Inferior parietal cortex (tissue), 1 donor: ENCODE results near the gene ANTKMT.
"Not testable (repeated sequence)": the region's sequence is repeated elsewhere in the genome, so short reads cannot be mapped to it uniquely, and the experiment has no call there.

Experiments
- DNase-seq: peaks from one replicate; pipeline ENCODE4 v3.0.0-alpha.2; 2016; ENCODE audit errors: extremely low spot score

ANTKMT gene

DNA sequence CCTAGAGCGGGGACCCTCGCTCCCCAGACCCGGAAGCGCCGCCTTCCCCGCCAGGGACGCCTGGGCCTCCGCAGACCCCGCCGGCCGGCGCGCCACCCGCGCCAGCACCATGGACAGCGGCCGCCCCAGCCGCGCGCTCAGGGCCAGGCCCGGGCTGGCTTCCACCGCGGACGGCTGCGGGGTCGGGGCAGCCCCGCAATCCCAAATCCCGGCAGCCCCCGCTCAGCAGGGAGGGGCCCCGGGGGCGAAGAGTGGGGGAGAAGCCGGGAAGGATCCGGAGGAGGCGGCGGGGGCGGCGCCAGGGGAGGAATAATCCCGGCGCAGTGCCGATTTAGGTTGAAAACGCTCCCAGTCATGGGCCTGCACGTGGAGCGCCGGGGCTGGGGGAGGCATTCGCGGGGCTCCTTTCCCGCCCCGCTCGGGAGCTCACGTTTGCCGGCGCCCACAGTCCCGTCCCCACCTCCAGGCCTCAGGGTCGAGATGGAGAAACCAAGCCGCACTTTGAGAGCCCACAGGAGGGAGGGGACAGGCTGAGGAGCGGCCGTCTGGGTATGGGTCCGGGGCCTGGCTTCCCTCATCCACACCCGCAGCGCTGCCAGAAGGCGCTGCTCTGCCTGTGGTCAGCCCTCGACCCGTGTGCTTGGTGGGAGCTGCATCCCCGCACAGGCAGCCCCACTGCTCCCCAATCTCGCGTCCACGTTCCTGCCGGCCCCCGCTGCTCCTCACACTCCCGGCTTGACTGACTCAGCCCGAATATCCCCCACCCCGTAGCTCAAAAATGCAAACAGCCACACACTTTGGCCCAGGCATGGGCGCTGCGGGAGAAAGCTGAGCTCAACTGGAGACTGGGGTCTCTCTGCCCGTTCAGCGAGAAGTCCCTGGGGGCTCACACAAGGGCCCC, 20.0 kb upstream of the ANTKMT start:
- no peak for DNase-seq

DNA sequence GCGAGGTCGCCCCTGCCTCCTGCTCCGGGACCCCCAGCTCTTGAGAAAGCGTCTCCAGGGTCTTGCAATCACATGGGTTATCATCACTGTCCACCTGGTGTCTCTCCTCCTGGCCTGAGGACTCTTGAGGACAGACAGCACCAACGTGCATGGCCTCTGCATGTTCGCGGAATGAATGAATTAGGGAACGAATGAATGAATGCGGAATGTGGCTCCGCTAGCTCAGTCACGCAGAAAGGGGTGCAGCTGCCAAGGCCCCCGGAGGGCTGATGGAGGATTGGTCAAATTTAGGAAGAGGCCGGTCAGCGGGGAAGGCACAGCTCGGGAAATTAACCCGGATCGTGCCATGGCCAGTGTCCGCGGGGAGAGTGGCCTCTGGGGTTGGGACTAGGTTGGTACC, 18.6 kb upstream of the ANTKMT start:
- no peak for DNase-seq

DNA sequence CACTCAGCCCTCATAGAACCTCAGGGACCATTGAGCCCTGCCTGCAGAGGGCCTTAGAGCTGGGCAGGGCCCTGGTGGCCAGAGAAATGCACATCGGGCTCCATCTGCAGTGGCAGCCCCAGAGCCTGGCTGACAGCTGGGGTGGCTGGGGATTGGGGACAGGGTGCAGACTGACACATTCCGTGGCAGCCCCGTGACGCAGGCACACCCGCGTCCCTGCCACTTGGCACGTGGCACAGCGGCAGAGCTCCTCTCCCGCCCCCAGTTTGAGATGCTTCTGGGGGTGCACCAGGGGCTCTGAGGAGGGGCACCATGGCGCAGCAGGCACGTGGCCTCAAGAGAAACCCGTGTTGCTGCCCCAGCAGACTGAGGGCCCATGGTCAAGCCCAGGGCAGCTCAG, 17.5 kb upstream of the ANTKMT start:
- no peak for DNase-seq

DNA sequence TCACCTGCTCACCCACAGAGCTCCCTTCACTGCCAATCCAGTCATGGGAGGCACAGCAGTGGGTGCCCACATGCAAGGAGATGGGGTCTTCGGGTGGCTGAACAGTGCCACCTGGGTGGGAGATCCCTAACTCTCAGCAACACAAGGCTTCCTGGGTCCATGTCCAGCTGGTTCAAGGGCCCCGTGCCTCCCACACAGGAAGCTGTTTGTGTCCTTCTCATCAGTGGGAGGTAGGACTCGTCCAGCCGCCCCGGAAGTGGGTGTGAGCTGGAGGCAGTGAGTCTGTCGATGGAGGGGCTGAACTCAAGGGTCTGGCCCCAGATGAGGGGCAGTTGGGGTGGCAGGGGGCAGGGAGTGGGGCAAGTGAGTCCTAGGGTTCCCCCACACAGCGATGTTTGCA, 16.9 kb upstream of the ANTKMT start:
- DNase-seq: no peak

DNA sequence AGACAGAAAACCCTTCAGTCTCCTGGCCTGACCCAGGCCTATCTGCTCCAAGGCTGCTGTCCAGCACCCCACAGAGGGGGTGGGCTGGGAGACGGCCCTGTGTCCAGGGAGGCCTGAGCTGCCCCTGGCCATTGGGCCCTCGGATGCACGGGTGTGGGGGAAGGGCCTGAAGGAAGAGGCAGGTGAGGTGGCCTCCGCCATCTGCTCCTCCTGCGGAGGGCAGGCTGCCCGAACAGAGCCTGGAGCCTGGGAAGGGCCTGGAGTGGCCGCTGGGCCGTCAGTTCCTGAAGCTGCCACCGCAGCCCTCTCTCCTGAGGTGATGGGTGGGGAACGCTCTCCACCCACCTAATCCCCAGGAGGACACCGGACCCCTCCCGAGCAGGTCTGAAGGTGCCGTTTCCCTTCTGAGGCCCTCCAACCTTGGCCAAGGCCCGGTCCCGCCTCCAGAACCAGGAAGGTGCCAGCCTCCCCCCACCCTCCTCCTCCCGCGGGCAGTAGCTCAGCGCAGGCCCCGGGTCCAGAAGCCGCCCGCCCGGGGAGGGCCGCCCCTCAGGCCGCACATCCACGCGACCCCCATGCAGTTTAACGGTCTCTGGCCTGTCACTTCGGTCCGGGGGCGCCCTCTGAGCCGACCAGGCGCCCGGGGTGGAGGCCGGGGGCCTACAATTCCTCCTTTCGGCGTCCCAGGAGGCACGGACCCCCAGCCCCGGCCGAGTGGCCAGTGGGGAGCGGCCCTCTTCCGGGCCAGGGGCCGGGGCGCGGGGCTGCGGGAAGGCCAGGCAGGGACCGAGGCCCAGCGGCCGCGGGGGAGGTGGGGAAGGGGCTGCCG, 16.2 kb upstream of the ANTKMT start:
- no peak for DNase-seq

DNA sequence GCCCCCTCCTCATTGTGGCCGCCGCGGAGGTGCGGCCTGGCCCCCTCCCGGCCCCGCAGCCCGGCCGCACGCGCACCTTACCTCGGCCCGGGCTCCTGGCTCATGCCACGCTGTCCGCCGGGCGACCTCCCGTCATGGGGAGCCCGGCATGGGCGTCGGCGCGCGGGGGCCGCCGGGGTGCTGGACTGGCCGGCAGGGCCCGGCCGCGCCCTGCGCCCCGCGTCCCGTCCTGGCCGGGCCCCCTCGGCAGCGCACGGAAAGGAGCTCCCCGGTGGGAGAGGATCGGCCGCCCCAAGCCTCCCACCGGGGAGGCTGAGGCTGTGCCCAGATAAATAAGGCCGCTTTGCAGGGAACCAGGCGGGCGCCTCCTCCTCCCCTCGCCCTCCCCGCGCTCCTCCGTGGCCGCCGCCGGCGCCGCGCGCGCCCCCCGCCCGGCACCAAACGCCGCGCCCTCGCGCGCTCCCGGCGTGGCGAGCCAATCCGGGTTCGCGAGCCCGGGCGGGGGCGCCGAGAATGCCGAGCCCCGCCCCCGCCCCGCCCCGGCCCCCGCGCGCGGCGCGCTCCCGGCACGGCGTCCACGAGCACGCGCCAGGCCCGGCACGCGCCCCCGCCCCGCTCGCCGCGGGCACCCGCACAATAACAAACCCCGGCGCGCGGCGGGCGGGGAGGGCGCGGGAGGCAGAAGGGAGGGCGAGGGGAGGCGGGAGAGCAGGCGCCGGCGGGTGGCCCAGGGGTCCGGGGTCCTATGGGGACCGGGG, 15.3 kb upstream of the ANTKMT start, which contains the start of gene FBXL16:
Gene FBXL16 (minus strand): TSS at position 371 of the 758 bp plus-strand sequence. CDS start 8,396 bp downstream, outside the sequence.
- no peak for DNase-seq

DNA sequence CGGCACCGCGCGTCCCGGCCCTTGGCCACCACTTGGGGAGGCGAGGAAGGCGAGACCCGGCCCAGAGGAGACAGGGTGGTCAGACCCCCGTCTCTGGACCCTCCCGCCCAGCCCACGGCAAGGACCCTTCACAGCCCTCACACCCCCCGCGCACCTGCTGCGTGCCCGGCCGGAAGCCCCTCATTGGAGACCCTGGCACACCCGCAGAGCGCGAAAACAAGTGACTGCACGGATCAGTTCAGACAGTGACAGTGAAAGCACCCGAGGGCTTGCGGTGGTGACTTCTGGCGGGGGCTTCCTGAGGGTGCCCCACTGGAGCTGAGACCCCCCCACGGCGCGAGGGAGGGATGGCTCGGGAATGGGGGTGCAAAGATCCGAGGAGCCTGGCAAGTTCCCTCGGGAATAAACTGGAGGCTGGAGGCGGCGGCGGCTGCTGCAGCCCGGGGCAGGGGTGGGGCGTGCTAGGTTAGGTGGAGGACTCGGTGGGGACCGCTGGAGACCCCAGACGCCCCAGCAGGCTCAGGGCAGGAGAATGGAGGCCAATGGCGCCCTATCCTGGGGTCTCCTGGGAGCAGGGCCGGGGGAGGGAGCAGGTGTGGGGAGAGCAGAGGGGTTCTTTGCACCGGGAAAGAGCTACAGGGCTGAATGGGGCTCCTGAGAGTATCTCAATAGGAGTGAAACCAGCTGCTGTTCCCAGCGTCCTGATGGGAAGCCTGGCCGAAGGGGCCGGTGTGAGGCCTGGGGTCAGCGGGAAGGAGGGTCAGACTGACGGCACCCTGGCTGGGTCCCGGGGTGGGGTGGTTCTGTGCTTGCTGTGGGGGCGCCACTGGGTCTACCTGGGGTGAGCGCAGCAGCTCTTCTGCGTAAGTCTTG, 14.5 kb upstream of the ANTKMT start:
- DNase-seq: no peak

DNA sequence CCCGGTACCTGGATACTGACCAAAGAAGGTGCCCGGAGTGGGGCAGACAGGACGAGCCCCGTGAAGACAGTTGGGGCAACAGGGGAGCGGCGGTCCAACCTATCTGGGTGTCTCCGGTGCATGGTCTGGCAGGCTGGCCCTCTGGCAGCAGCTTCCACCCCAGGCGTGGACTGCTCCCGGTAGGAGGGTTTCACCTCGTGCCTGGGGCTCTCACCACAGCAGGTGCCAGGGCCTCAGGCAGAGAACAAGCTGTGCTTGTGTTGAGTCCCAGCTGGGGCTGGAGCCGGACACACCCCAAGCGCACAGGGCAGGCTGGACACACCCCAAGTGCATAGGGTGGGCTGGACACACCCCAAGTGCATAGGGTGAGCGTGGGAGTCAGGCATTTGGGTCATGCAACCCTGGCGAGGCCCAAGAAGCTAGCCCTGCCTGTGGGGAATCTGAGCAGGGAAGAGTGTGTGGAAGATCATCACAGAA, 13.8 kb upstream of the ANTKMT start:
- no peak for DNase-seq

DNA sequence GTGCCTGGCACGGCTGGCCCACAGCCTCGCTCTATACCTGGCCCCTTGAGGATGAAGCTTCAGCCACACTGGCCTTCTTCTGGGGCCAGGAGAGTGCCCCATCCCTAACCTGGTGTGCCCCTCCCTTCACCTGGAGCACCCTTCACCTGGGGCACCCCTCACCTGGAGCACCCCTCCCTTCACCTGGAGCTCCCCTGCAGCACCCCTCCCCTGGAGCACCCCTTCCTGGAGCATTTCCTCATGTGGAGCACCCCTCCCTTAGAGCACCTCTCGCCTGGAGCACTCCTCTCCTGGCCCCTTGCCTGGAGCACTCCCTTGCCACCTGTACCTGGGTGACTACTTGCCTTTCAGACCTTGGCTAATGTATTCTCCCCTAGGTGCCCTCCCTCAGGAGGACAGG, 12.9 kb upstream of the ANTKMT start:
- no peak for DNase-seq

DNA sequence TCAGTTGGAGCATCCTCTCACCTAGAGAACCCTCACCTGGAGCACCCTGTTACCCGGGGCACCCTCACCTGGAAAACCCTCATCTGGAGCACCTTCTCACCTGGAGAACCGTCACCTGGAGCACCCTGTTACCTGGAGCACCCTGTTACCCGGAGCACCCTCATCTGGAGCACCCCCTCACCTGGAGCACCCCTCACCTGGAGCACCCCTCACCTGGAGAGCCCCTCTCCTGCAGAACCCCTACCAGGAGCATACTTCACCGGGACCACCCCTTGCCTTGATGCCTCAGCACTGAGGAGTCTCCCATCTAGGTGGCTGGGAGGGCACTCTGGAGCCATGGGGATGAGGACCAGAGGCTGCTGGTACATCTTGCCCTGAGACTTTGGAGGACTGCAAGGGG, 12.0 kb upstream of the ANTKMT start:
- no peak for DNase-seq

DNA sequence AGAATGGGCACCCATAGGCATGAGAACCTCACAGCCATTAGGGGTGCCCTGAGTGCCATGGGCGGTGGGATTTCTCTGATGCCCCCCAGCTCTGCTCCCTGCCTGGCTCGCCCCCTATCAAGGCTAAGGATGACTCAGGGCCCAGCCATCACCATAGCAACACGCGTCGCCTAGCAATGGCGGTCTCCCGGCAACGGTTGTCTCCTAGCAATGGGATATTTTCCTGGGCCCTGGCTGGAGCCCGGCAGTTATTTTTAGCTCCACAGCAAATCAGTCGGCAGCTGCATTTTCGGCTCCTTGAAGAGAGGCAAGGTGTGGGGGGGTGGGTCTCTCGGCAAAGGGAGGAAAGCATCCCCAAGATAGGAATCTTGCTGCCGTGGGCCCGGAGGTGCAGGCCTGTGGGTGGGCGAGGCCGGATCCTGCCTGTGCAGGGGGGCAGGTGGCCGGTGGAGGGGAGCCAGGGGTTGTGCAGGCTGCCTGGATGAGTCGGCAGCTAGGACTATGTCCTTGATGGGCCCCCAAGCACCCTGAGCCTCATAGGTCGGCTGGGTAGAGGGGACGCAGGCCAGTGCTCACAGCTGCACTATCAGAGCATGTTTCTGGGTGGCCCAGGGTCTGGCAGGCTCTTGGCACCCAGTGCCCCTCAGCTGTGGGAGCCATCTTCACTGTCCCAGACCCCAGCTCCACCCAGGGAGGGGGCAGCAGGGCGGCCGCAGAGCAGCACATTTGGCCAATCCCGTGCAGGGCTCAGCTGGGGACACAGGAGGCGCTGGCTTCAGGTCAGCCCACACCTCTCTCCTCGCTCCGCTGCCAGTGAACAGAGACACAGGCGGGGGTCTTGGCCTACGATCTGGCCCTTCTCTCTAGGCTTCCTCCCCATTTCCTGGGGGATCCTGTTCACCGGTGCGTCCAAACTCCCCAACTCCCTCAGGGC, 11.1 kb upstream of the ANTKMT start:
- peak; percentile 86 for DNase-seq

DNA sequence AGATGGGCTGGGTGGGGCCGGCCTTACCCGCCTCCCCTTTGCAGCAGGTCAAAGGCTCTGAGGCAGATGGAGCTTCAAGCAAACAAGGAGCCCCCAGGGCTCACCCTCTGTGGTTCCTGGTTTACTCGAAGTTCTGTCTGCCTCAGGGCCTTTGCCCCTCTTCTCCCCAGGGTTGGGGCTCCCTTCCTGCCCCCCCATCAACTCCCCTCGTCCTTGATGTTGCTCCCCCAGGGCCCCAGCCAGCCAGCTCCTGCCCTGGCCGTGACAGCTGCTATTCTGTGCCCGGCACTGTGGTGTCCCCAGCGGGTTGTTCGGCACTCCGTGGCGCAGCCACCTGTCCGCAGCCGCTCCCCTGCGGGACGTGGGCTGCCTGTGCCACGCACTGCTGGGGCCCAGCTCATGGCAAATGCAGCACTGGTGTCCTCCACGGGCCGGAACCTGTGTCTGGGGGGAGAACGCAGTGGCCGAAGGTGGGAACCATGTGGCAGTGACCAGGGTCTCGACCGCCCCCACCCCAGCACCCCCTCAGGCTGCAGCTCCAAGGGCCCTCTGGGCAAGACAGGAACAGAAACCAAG, 10.4 kb upstream of the ANTKMT start:
- DNase-seq: no peak

DNA sequence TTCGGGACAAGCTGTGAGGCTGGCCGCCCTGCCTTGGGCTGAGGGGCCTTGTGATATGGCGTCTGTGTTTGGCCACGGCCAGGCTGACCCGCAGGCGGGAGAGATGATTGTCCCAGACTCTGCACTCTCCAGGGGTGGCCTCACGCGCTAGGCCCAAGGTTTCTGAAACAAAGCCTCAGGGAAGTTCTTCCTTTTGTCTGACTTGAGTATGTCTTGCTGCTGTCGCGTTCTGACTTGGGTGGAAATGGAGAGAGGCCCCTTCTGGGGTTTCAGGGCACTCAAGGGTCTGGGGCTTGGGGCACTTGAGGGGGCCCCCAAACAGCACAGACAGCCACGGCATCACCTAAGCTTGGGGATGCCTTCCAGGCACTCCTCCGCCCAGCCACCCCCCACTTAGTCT, 9.9 kb upstream of the ANTKMT start:
- no peak for DNase-seq

DNA sequence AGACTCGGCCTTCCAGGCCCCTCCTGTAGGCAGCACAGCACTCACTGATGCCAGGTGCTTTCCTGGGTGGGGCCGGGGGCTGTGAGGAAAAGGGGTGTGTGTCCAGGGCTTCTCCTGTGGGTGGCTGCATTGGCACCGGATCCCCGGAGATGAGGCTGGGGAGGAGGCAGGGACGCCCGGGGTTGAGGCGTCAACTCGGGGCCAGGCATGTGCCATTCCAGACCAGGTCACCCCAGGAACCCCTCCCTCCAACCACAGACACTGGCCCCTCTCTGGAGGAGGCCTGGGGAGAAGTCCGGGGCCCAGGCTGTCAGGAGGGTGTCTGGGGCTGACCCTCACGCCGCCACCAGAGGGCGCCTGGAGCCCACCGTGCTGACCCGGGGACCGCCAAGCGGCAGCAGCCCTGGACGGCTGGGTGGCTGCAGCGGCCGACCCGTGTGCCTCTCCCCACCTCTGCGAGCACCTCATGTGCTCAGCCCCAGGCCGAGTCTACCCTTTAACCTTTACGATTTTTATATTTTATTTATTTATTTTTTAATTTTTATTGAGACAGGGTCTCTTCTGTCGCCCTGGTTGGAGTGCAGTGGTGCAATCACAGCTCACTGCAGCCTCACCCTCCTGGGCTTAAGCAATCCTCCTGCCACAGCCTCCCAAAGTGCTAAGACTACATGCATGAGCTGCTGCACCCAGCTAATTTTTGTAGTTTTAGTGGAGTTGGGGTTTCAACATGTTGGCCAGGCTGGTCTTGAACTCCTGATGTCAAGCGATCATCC, 9.2 kb upstream of the ANTKMT start:
- DNase-seq: peak; percentile 73

DNA sequence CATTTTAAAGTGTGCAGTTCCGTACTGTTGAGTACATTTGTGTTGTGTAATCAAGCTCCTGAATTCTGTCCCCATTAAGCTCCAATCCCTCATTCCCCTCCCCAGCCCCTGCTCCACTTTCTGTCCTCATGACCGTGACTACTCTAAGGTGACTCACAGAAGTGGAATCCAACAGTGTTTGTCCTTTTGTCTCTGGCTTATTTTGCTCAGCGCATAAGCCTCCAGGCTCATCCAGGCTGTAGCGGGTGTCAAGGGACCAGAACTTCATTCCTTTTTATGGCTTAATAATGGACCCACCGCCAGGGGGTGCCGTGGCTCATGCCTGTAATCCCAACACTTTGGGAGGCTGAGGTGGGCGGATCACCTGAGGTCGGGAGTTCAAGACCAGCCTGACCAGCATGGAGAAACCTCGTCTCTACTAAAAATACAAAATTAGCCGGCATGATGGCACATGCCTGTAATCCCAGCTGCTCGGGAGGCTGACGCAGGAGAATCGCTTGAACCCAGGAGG, 8.2 kb upstream of the ANTKMT start:
- not testable (repeated sequence) for DNase-seq

DNA sequence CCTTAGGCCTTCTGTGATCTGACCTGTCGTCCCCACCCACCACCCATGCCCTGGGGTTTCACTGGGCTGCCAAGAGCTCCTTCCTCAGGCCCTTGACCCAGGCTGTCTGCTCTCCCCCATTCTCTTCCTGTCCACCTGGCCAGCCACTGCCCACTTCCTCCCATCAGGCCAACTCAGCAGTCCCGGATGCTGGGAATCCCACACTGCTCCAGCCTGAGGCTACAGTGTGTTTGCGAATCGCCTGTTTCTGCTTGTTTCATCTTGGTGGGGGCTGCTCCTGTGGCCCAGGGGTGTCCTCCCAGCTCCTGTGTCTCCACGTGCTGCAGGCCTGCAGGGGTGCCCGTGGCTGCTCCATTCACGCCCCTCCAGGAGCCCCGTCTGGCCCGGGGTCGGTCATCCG, 6.9 kb upstream of the ANTKMT start:
- DNase-seq: no peak

DNA sequence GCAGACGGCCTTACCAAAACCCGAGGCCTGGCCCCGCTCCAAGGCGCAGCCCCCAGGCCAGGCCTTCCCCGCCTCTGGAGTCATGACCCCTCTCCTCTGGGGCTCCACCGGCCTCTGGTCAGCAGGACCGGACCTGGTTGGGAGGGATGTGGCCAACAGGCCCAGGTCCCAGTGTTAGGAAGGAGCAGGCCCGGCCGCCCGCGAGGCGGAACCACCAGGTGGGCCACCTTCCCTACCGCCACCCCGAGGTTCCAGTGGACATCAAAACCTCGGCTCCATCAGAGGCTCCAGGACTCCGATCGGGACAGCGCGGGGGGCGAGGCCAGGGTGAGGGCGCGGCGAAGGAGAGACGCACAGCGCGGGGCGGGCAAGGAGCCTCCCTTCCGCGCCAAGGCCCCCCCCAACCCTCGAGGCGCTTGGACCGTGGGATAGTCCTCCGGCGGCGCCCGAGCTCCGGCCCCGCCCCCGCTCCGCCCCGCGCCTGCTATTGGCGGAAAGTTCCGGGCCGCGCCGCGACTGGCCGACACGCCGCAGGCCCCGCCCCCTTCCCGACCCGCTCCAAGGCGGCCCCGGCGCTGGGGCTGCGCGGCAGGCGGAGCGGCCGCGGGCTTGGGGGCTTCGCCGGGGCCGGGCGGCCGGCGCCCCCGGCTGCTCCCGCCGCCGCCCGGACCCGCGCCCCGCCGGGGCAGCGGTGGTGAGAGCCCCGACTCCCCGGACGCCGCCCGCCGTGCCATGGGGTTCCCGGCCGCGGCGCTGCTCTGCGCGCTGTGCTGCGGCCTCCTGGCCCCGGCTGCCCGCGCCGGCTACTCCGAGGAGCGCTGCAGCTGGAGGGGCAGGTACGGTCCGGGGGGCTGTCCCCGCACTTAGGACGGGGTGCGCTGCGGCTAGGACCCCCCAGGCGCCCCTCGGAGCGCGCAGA, 6.1 kb upstream of the ANTKMT start, which contains the start of gene METRN:
Gene METRN (plus strand): TSS at position 561 of the 919 bp plus-strand sequence. CDS start 172 bp downstream, at position 733.
- DNase-seq: peak; percentile 81
